CD14-positive monocyte (primary cell): Measurements from ENCODE around the gene NAGPA. TPM values are rescaled to one million over a fixed set of nuclear protein-coding genes. Genes with fewer than 3 reads are reported as not detected.

Source experiments
- DNase-seq, 3 donors: peaks; one replicate each; pipeline ENCODE4 v3.0.0-alpha.2; 2011 to 2022
- H2AFZ ChIP-seq: 2 replicates; pipeline ENCODE4 v1.6.0; 2012; ENCODE audit warnings: mild to moderate bottlenecking, low read depth, low read length, inconsistent platforms; ENCODE audit not compliant: insufficient read depth, poor library complexity, severe bottlenecking
- H3K27ac ChIP-seq, 2 donors: 1 replicate in 1 of 2; 2 replicates in 1 of 2; pipeline ENCODE4 v1.5.1; 2012 to 2013; ENCODE audit warnings: low read length in 2 of 2, control low read depth in 1 of 2, inconsistent platforms in 1 of 2, low read depth in 1 of 2, mild to moderate bottlenecking in 1 of 2
- H3K27me3 ChIP-seq, 2 donors: one replicate each; pipeline versions ENCODE4 v1.6.0 to v1.6.1; 2011 to 2013; ENCODE audit warnings: low read length in 2 of 2; ENCODE audit not compliant: control insufficient read depth in 2 of 2, insufficient read depth in 2 of 2
- H3K36me3 ChIP-seq, 2 donors: replicated peaks in 1 of 2; 1 replicate in 1 of 2; 2 replicates in 1 of 2; pipeline versions ENCODE4 v1.5.1 to v1.6.1; 2012 to 2013; ENCODE audit warnings: low read length in 2 of 2, control low read depth in 1 of 2, inconsistent platforms in 1 of 2, mild to moderate bottlenecking in 1 of 2; ENCODE audit not compliant: insufficient read depth in 2 of 2, control insufficient read depth in 1 of 2
- H3K4me1 ChIP-seq, 2 donors: 1 replicate in 1 of 2; 2 replicates in 1 of 2; pipeline versions ENCODE4 v1.5.1 to v1.6.1; 2012 to 2013; ENCODE audit warnings: low read length in 2 of 2, control low read depth in 1 of 2, inconsistent platforms in 1 of 2, mild to moderate bottlenecking in 1 of 2, moderate library complexity in 1 of 2; ENCODE audit not compliant: insufficient read depth in 2 of 2, control insufficient read depth in 1 of 2
- H3K4me2 ChIP-seq: replicated peaks from 2 replicates; pipeline ENCODE3; 2012; ENCODE audit warnings: low read length, moderate library complexity, mild to moderate bottlenecking; ENCODE audit not compliant: poor library complexity, severe bottlenecking; ENCODE audit errors: extremely low read depth
- H3K4me3 ChIP-seq, 3 experiments: fragments of 200-600 bp in 1 of 3; sonication (generic) in 1 of 3; replicated peaks in 1 of 3; 1 replicate in 2 of 3; 2 replicates in 1 of 3; pipeline ENCODE4 v1.5.1; 2011 to 2013; ENCODE audit warnings: low read length in 3 of 3, mild to moderate bottlenecking in 3 of 3, control low read depth in 2 of 3, low read depth in 2 of 3, inconsistent platforms in 1 of 3, moderate library complexity in 1 of 3
- H3K79me2 ChIP-seq: 2 replicates; pipeline ENCODE4 v1.6.0; 2012; ENCODE audit warnings: mild to moderate bottlenecking, control low read depth, inconsistent platforms, low read length, moderate library complexity; ENCODE audit not compliant: insufficient read depth
- H3K9ac ChIP-seq: 2 replicates; pipeline ENCODE4 v1.6.0; 2017; ENCODE audit warnings: low read length, mild to moderate bottlenecking; ENCODE audit not compliant: insufficient read depth, poor library complexity, severe bottlenecking
- H3K9me3 ChIP-seq, 2 donors: replicated peaks in 1 of 2; 1 replicate in 1 of 2; 2 replicates in 1 of 2; pipeline versions ENCODE4 v1.5.1 to v1.6.1; 2012 to 2013; ENCODE audit warnings: low read length in 2 of 2, control low read depth in 1 of 2; ENCODE audit not compliant: control insufficient read depth in 1 of 2, insufficient read depth in 1 of 2
- H4K20me1 ChIP-seq: 2 replicates; pipeline ENCODE4 v1.6.0; 2012; ENCODE audit warnings: mild to moderate bottlenecking, low read length, control low read depth, moderate library complexity; ENCODE audit not compliant: insufficient read depth
- H3K27ac Mint-ChIP-seq, 7 donors: one replicate each; pipeline ENCODE4 v1.8.0; 2020; ENCODE audit warnings: mild to moderate bottlenecking in 7 of 7, mixed read lengths in 7 of 7, moderate library complexity in 6 of 7, inconsistent platforms in 2 of 7
- H3K27me3 Mint-ChIP-seq, 3 donors: one replicate each; pipeline ENCODE4 v1.8.0; 2021 to 2022; ENCODE audit warnings: low read depth in 3 of 3, mild to moderate bottlenecking in 3 of 3, mixed read lengths in 3 of 3, moderate library complexity in 3 of 3, inconsistent platforms in 1 of 3
- H3K36me3 Mint-ChIP-seq, 2 donors: one replicate each; pipeline ENCODE4 v1.8.0; 2020; ENCODE audit warnings: mixed read lengths in 2 of 2, inconsistent platforms in 1 of 2, mild to moderate bottlenecking in 1 of 2
- H3K4me1 Mint-ChIP-seq: one replicate; pipeline ENCODE4 v1.8.0; 2020; ENCODE audit warnings: mild to moderate bottlenecking, mixed read lengths
- H3K4me3 Mint-ChIP-seq, 2 donors: one replicate each; pipeline ENCODE4 v1.8.0; 2020; ENCODE audit warnings: mild to moderate bottlenecking in 2 of 2, mixed read lengths in 2 of 2, moderate library complexity in 1 of 2
- H3K9me3 Mint-ChIP-seq, 7 donors: one replicate each; pipeline ENCODE4 v1.8.0; 2020 to 2022; ENCODE audit warnings: mixed read lengths in 7 of 7, mild to moderate bottlenecking in 6 of 7, moderate library complexity in 6 of 7, inconsistent platforms in 2 of 7
- CTCF ChIP-seq: fragments of 200-600 bp; IDR thresholded peaks from one replicate; pipeline ENCODE4 v1.8.0; 2022; ENCODE audit warnings: antibody characterized with exemption, mild to moderate bottlenecking
- WGBS: methylation state at CpG from one replicate; pipeline ENCODE4 v1.1.5; 2013; ENCODE audit warnings: missing lambda C conversion rate; ENCODE audit not compliant: insufficient coverage; 5-methylcytosine and 5-hydroxymethylcytosine counted together
- intact Hi-C, 2 donors: fragments of 100-400 bp; cut with micrococcal nuclease; formaldehyde crosslinking; loops; one replicate each; pipeline versions ENCODE4 v1.15.0 to v1.15.1; 2023
- polyA plus RNA-seq, 3 donors: library from polyadenylated mRNA; depleted of rRNA in 1 of 3; unstranded in 2 of 3; stranded (reverse) in 1 of 3; fragments of 300-500 nt in 2 of 3; fragments of >200 nt in 1 of 3; fragmentation: Illumina TruSeq in 2 of 3; gene quantifications; 1 replicate in 2 of 3; 2 replicates in 1 of 3; pipeline ENCODE4 v1.2.3, GENCODE V29; 2012 to 2021

The NAGPA gene
- polyA plus RNA-seq, 3 donors: 44.1 to 51.5 (median 44.9) TPM

- H3K4me3 ChIP-seq: no peak overlapping the region
- intact Hi-C loops: no loop called here
- no peaks in the 10 kb centered on the region for H3K9me3 ChIP-seq
- Mint-ChIP-seq H3K27me3 (peaks cover 11 to 28% (median 17%) of the 10 kb centered on the region in 3 donors), H3K4me1 (peaks cover 6% of the 10 kb centered on the region), H3K4me3 (peak overlapping the region in 1 of 2 donors; percentile 48), H3K9me3 (peaks cover 0 to 5% (median 3%) of the 10 kb centered on the region in 7 donors), H3K27ac (no peak overlapping the region), H3K36me3 (no peaks in the 10 kb centered on the region)
- H3K4me1 ChIP-seq: peaks cover 8% of the 10 kb centered on the region in 2 donors
- H3K27me3 ChIP-seq: peaks cover 0 to 14% of the 10 kb centered on the region in 2 donors
- no peaks in the 10 kb centered on the region for H3K79me2 ChIP-seq
- no peak overlapping the region for H3K27ac ChIP-seq
- H3K9ac ChIP-seq: no peak overlapping the region
- WGBS: 96% methylated on average over 4 of the region's 10 CpGs
- H3K36me3 ChIP-seq: no peaks in the 10 kb centered on the region
- TF ChIP-seq CTCF: no peak
- H2AFZ ChIP-seq: no peak overlapping the region
- no peaks in the 10 kb centered on the region for H4K20me1 ChIP-seq
- no peak for DNase-seq
- H3K4me2 ChIP-seq: no peak overlapping the region
Observed at GRCh38 chr16:4980691-4981090, 53.0 kb downstream of the NAGPA start.

GRCh38 chr16:4979736-4980660 is 53.7 kb downstream of the NAGPA start:
- H3K27me3 ChIP-seq: peaks cover 0 to 9% of the 10 kb centered on the region in 2 donors
- H3K4me3 Mint-ChIP-seq: peak overlapping the region in 1 of 2 donors; percentile 48
- peaks cover 0 to 5% (median 3%) of the 10 kb centered on the region in 7 donors for H3K9me3 Mint-ChIP-seq
- H3K4me1 Mint-ChIP-seq: peaks cover 8% of the 10 kb centered on the region
- no peaks in the 10 kb centered on the region for H3K36me3 ChIP-seq
- intact Hi-C loops: no loop called here
- WGBS: 81% methylated on average over 15 of the region's 25 CpGs
- TF ChIP-seq CTCF: no peak
- no peak overlapping the region for H3K4me3 ChIP-seq
- H3K27ac Mint-ChIP-seq: no peak overlapping the region
- no peak overlapping the region for H3K9ac ChIP-seq
- no peak overlapping the region for H3K4me2 ChIP-seq
- H4K20me1 ChIP-seq: no peaks in the 10 kb centered on the region
- H3K9me3 ChIP-seq: no peaks in the 10 kb centered on the region
- DNase-seq: no peak
- H3K27ac ChIP-seq: no peak overlapping the region
- peaks cover 9% of the 10 kb centered on the region in 2 donors for H3K4me1 ChIP-seq
- no peak overlapping the region for H2AFZ ChIP-seq
- H3K36me3 Mint-ChIP-seq: no peaks in the 10 kb centered on the region
- peaks cover 8 to 24% (median 15%) of the 10 kb centered on the region in 3 donors for H3K27me3 Mint-ChIP-seq
- H3K79me2 ChIP-seq: no peaks in the 10 kb centered on the region
